Measurements from ENCODE around the gene PCNX2. TPM values are rescaled to one million over a fixed set of nuclear protein-coding genes. Genes with fewer than 3 reads are reported as not detected.

The PCNX2 gene
- total and polyA plus RNA-seq, 2 donors (not counting 1 experiment from before 2014, with no cell fraction given): 17.6 to 34.7 TPM

- intact Hi-C loops (cut with micrococcal nuclease): no loop called here
- Histone ChIP-seq H3K27me3 (replicated peaks in 1 of 4; ENCODE audit: control extremely low read depth in 1 of 4, control insufficient read depth in 3 of 4, insufficient read depth in 4 of 4, low read length in 3 of 4) (no peaks in the 10 kb centered on the region), H3K27ac (ENCODE audit: low read length in 2 of 2) (no peak overlapping the region), H3K4me2 (replicated peaks; ENCODE audit: low read depth, low read length, poor library complexity, severe bottlenecking) (no peak overlapping the region), H4K20me1 (ENCODE audit: control insufficient read depth, insufficient read depth, low read length, poor library complexity, severe bottlenecking) (no peaks in the 10 kb centered on the region), H2AFZ (ENCODE audit: insufficient read depth, low read depth, low read length, poor library complexity, severe bottlenecking) (no peak overlapping the region), H3K9me3 (ENCODE audit: control extremely low read depth in 1 of 3, control insufficient read depth in 2 of 3, insufficient read depth in 1 of 3, low read length in 2 of 3) (no peaks in the 10 kb centered on the region), H3K36me3 (replicated peaks in 1 of 2; ENCODE audit: control extremely low read depth in 1 of 2, control insufficient read depth in 1 of 2, extremely low read depth in 1 of 2, insufficient read depth in 2 of 2, low read length in 1 of 2) (peaks cover 0 to 8% of the 10 kb centered on the region in 2 experiments), H3K9ac (ENCODE audit: low read length) (no peak overlapping the region), H3K4me1 (ENCODE audit: control insufficient read depth in 2 of 2, insufficient read depth in 2 of 2, low read length in 2 of 2) (no peaks in the 10 kb centered on the region), H3K4me3 (ENCODE audit: control extremely low read depth in 1 of 5, extremely low read depth in 1 of 5, insufficient read depth in 1 of 5, low read depth in 2 of 5, low read length in 4 of 5) (no peak overlapping the region), H3K79me2 (ENCODE audit: control insufficient read depth, insufficient read depth, low read length) (no peaks in the 10 kb centered on the region)
- ChIA-PET CTCF (no interaction called here), POLR2A (no interaction called here)
- H3K9me3 Mint-ChIP-seq (ENCODE audit: insufficient read depth): no peaks in the 10 kb centered on the region
- H3K27me3 Mint-ChIP-seq: no peaks in the 10 kb centered on the region
- DNase-seq (no peak), ATAC-seq (ENCODE audit: low read depth) (no peak)
- no peaks in the 10 kb centered on the region for H3K4me1 Mint-ChIP-seq
- 69% methylated on average over 2 of the region's 6 CpGs for WGBS (ENCODE audit: insufficient coverage)
- H3K4me3 Mint-ChIP-seq: no peak overlapping the region
- TF ChIP-seq EZH2 (IDR thresholded peaks at IDR 0.05; ENCODE audit: borderline replicate concordance, insufficient read depth, low read depth, low read length, poor library complexity, severe bottlenecking): no peak
- no peak for TF ChIP-seq CTCF (IDR thresholded peaks at IDR 0.05)
- no peak overlapping the region for H3K27ac Mint-ChIP-seq
Observed at GRCh38 chr1:233112186-233113008, 183.1 kb downstream of the PCNX2 start.

GRCh38 chr1:233111731-233112130 is 183.8 kb downstream of the PCNX2 start:
- H3K9me3 ChIP-seq (ENCODE audit: control extremely low read depth in 1 of 3, control insufficient read depth in 2 of 3, insufficient read depth in 1 of 3, low read length in 2 of 3): no peaks in the 10 kb centered on the region
- no peak for DNase-seq
- H3K27me3 Mint-ChIP-seq: no peaks in the 10 kb centered on the region
- no peak overlapping the region for H3K4me2 ChIP-seq (replicated peaks; ENCODE audit: low read depth, low read length, poor library complexity, severe bottlenecking)
- no peak for ATAC-seq (ENCODE audit: low read depth)
- no peak overlapping the region for H3K27ac ChIP-seq (ENCODE audit: low read length in 2 of 2)
- WGBS (ENCODE audit: insufficient coverage): 100% methylated on average over 1 of the region's 2 CpGs
- no peak overlapping the region for H2AFZ ChIP-seq (ENCODE audit: insufficient read depth, low read depth, low read length, poor library complexity, severe bottlenecking)
- no peak overlapping the region for H3K27ac Mint-ChIP-seq
- H3K4me3 ChIP-seq (ENCODE audit: control extremely low read depth in 1 of 5, extremely low read depth in 1 of 5, insufficient read depth in 1 of 5, low read depth in 2 of 5, low read length in 4 of 5): no peak overlapping the region
- no peak overlapping the region for H3K9ac ChIP-seq (ENCODE audit: low read length)
- H3K36me3 ChIP-seq (replicated peaks in 1 of 2; ENCODE audit: control extremely low read depth in 1 of 2, control insufficient read depth in 1 of 2, extremely low read depth in 1 of 2, insufficient read depth in 2 of 2, low read length in 1 of 2): peaks cover 0 to 8% of the 10 kb centered on the region in 2 experiments
- H3K4me3 Mint-ChIP-seq: no peak overlapping the region
- no peaks in the 10 kb centered on the region for H3K4me1 ChIP-seq (ENCODE audit: control insufficient read depth in 2 of 2, insufficient read depth in 2 of 2, low read length in 2 of 2)
- no peaks in the 10 kb centered on the region for H4K20me1 ChIP-seq (ENCODE audit: control insufficient read depth, insufficient read depth, low read length, poor library complexity, severe bottlenecking)
- ChIA-PET POLR2A (no interaction called here), CTCF (no interaction called here)
- TF ChIP-seq CTCF (IDR thresholded peaks at IDR 0.05) (no peak), EZH2 (IDR thresholded peaks at IDR 0.05; ENCODE audit: borderline replicate concordance, insufficient read depth, low read depth, low read length, poor library complexity, severe bottlenecking) (no peak)
- intact Hi-C loops (cut with micrococcal nuclease): no loop called here
- H3K79me2 ChIP-seq (ENCODE audit: control insufficient read depth, insufficient read depth, low read length): no peaks in the 10 kb centered on the region
- H3K4me1 Mint-ChIP-seq: no peaks in the 10 kb centered on the region
- no peaks in the 10 kb centered on the region for H3K27me3 ChIP-seq (replicated peaks in 1 of 4; ENCODE audit: control extremely low read depth in 1 of 4, control insufficient read depth in 3 of 4, insufficient read depth in 4 of 4, low read length in 3 of 4)
- H3K9me3 Mint-ChIP-seq (ENCODE audit: insufficient read depth): no peaks in the 10 kb centered on the region

Data from B cell (primary cell).